Measurements from ENCODE around the gene ATP6AP1. TPM values are rescaled to one million over a fixed set of nuclear protein-coding genes. Genes with fewer than 3 reads are reported as not detected.

Gene ATP6AP1, protein sequence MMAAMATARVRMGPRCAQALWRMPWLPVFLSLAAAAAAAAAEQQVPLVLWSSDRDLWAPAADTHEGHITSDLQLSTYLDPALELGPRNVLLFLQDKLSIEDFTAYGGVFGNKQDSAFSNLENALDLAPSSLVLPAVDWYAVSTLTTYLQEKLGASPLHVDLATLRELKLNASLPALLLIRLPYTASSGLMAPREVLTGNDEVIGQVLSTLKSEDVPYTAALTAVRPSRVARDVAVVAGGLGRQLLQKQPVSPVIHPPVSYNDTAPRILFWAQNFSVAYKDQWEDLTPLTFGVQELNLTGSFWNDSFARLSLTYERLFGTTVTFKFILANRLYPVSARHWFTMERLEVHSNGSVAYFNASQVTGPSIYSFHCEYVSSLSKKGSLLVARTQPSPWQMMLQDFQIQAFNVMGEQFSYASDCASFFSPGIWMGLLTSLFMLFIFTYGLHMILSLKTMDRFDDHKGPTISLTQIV
- total RNA-seq (2022; extraction: Qiagen RNA extraction) = 73.1 to 108 TPM (median 104 TPM) in 5 replicates

DNA sequence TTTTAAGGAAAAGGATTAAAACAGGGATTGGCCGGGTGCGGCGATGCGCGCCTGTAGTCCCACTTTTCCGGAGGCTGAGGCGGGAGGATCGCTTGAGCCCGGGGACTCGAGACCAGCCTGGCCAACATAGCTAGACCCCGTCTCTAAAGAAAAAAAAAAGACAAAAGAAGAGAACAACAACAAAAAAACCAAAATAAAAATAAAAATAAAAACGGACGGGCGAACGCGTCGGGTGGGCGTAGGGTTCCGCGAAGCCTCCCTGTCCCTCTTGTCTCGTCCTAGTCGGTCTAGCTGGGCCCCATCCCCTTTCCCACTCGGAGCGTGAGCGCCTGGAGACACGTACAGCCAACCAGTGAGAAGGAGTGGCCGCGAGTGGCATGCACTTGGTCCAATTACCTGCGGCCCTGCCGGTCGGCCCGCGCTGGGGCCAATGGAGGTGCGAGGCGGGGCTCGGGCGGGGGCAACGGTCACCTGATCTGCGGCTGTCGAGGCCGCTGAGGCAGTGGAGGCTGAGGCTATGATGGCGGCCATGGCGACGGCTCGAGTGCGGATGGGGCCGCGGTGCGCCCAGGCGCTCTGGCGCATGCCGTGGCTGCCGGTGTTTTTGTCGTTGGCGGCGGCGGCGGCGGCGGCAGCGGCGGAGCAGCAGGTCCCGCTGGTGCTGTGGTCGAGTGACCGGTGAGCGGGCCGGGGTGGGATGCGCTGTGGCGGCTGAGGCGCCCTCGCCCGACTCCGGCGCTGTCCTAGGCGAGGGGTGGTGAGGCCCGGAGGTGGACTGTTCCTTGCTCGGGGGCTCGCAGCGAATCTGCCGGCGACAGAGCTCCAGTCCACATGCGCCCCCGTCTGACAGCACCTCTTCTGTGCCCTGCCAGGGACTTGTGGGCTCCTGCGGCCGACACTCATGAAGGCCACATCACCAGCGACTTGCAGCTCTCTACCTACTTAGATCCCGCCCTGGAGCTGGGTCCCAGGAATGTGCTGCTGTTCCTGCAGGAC, at the start of gene ATP6AP1:
Gene ATP6AP1, plus strand, starts transcription at position 502 of the 996 bp plus-strand sequence. Its CDS starts 16 bp downstream, at position 518.

DNA sequence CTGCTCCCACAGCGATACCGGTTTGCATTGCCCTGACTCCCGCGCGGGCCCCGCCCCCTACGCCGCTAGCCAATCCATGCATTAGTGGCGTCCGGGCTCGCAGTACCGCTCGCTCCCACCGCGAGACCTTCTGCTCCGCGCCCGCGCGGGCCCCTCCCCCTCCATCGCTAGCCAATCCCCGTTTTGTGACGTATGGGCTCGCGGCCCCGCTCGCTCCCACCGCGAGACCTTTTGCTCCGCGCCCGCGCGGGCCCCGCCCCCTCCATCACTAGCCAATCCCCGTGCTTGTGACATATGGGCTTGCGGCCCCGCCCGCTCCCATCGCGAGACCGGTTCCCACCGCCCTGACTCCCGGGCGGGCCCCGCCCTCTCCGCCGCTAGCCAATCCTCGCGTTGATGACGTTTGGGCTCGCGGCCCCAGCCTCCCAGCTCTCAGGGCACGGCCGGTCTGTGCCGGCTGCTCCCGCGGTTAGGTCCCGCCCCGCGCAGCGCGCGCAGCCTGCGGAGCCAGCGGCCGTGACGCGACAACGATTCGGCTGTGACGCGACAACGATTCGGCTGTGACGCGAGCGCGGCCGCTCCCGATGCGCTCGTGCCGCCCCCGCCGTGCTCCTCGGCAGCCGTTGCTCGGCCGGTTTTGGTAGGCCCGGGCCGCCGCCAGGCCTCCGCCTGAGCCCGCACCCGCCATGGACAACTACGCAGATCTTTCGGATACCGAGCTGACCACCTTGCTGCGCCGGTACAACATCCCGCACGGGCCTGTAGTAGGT, 49.5 kb upstream of the ATP6AP1 start, which contains the start of gene EMD:
Gene EMD, plus strand, starts transcription at position 497 of the 770 bp plus-strand sequence. Its CDS starts 190 bp downstream, at position 687.

DNA sequence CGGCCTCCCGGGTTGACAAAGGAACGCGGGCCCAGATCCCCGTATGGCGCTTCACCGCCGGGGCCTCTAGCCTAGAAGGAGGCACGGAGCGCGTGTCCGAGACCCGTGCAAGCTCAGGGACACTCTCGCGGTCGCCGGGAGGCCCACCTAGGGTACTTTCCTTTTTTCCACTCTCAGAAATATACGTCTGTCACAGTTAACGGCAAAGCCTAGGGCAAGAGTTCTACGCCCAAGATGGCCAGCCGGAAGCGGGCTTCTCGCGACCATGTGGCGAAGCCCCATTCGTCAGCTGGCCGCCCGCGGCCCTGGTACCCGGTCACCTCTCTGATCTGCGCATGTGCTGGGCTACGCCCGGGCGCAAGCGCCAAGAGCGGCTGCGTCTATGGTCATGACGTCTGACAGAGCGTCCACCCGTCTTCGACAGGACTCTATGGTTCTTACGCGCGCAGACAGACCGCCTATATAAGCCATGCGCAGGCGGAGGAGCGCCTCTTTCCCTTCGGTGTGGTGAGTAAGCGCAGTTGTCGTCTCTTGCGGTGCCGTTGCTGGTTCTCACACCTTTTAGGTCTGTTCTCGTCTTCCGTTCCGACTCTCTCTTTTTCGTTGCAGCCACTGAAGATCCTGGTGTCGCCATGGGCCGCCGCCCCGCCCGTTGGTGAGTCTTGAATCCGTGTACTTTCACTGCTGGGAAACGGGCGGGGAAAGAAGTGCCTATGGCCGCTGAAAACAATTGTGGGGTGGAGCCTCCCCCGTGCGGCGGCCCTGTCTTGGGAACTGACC, 30.4 kb upstream of the ATP6AP1 start, which contains the start of gene RPL10:
Gene RPL10, plus strand, starts transcription at position 490 of the 780 bp plus-strand sequence. Its CDS starts 143 bp downstream, at position 633.

DNA sequence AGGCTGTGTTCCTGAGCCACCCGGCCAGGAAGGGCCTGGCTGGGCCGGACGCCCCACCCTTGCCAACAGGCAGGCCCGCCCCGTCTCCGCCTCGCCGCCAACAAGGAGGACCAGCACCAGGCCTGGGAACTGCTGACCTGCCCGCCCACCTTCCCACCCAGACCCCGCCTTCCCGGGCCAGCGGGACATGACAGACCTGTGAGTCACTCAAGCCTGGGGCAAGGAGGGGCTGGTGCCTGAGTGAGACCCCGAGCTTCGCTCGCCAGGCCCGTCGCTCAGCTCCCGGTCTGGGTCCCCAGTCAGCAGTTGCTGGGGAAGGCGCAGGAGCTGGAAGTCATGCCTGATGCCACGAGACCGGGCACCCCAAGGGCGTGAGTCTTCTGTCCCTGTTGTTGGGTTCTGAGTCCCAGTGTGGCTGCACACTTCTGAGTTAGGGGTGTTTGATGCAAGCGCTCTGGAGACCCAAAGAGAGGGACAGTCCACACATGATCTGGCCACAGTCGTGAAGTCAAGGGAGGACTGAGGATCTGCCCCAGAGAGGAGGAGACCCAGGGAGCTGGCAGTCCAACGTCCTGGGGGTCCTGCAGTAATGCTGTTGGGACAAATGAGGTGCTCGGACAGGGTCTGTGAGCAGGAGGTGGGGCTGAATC, 19.1 kb upstream of the ATP6AP1 start, which contains the start of gene DNASE1L1:
Gene DNASE1L1, minus strand, starts transcription at position 33 of the 650 bp plus-strand sequence. CDS start 3,686 bp downstream, outside the sequence.

DNA sequence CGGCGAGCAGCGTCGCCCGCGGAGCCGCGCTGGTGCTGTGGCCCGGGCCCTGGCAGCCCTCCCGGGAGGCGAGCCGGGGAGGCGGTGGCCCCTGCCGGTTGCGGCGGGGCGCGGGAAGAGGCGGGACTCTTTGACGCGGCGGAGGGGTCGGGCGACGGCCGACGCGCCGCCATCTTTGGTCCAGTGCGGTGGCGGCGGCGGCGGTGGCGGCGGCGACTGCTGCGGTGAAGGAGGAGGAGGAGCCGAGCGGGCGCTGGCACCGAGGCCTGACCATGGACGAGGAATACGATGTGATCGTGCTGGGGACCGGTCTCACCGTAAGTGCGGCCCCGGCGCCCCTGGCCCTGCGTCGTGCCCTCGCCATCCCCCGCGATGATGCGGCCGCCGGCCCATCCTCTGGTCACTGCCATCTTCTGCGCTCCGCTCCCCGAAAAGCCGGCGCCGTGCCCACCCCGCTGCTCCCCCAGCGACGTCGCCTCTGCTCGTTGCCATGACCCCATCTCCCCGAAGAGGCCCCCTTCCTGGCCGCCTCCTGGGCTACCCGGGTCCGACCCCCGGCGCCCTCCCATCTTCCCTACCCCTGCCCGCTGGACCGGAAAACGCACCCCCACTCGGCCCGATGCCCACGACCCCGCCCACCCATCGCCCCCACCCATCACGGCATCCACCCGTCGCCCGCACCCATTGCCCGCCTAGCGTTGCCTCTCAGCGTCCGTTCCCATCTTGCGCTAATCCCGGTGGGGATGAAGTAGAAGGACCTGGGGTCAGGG, 8.7 kb downstream of the ATP6AP1 start, which contains the start of gene GDI1:
Gene GDI1, plus strand, starts transcription at position 172 of the 770 bp plus-strand sequence. Its CDS starts 101 bp downstream, at position 273.

DNA sequence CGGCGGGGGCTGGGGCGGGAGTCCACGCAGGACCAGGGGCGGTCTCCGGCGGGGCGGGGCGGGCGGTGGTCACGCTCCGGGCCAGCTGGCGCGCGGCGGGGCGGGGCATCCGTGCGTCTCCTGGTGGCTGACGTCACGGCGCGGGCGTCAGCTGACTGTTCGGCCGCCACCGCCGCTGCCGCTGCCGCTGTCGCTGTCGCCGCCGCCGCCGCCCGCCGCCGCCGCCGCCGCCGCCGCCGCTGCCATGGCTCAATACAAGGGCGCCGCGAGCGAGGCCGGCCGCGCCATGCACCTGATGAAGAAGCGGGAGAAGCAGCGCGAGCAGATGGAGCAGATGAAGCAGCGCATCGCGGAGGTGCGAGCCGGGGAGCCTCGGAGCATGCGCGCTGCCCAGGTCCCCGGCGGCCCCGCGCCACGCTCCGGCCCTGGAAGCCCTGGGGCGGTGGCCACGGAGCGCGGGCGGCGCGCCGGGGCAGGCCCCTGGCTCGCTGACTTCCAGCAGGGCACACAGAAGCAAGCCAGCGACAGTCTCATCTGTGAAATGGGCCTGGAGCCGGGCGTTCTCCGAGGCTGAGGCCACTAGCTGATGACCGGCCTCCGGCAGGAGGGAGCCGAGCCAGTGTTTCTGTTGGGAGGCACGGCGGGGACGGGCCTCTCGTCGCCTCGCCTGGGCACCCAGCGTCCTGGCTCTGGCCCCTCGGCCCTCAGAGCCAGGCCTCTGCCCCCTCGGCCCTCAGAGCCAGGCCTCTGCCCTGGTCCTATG, 15.7 kb downstream of the ATP6AP1 start, which contains the start of gene FAM50A:
Gene FAM50A, plus strand, starts transcription at position 150 of the 763 bp plus-strand sequence. Its CDS starts 95 bp downstream, at position 245.

DNA sequence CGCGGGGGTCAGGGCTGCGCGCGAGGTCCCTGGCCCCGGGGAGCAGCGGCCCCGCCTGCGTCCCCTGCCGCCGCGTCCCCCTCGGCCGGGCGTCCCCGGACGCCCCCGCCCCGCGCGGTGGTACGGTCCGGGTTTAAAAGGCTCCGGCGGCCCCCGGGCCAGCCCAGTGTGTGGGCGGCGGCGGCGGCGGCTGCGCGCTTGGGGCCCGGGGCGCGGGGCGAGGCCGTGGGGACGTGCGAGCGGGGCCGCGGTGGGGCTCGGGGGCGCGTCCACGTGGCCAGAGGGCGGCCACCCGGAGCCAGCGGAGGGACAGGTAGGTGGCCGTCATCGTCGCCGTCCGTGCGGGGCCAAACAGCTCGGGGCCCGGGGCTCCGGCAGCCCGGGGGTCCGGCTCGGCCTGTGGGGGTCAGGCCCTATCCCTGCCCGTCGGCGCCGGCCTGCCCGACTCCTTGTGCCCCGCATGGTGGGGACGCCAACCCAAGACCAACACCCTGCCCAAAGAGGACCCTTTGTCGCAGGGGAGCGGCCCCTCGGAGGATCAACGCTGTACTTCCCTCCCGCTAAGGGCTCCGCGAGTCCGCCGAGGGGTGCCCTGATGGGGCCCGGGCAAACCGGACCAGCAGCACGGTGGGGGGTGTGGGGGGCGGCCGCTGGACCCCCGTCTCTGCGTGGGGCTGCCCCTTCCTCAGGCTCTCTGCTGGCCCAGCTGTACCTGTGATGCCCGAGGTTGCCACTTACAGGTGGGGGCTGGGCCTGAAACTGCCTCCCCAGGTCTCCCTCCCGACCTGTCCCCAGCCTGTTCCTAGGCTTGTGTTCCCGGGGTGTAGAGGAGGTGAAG, 29.9 kb downstream of the ATP6AP1 start, which contains the start of gene PLXNA3:
Gene PLXNA3, plus strand, starts transcription at position 166 of the 838 bp plus-strand sequence. CDS start 1,903 bp downstream, outside the sequence.

DNA sequence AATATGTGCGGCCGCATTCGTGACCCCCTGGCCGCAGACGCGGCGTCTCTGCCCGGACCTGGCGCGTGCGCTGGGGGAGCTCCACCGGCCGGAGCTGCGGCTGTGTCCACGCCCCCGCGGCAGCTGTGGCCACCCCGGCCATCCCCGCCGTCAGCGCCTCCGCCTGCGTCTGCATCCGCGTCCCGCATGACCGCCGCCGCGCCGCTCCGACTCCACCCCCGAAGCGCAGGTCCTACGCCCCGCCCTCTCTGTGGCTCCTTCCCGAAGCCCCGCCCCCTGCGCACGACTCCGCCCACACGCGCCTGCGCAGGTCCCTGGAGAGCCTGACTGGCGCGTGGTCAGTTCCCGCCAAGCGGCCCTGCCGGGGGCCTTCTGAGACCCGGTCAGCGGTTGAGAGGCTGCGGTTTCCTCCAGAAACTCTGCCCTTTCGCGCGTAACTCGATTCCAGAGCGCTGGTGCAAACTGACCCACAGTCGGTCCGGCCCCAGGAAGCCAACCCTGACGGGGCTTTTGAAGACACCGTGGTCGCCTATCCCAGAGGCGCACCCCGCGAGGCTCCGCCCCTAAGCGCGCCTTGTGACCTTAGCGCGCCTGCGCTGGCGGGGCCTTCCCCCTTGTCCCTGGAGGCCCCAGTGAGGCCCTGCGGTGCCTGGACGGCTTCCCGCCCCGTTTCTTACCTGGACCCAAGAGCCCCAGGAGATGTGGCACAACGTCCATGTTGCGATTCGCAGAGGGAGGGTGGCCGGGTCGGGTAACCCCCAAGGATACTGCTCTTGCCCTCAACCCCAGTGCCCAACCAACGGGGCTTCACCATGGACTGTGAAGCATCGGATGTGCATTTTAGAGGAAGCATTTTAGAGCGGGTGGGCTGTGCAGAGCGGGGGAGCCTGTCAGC, 50.5 kb downstream of the ATP6AP1 start, which contains the start of gene LAGE3:
Gene LAGE3, minus strand, starts transcription at position 554 of the 895 bp plus-strand sequence. Its CDS starts 366 bp downstream, at position 188.

Other genes starting within 250 kb of the ATP6AP1 start
- gene OPN1MW, start 246.1 kb upstream of the ATP6AP1 start, total RNA-seq (2022; extraction: Qiagen RNA extraction) = not detected in 5 replicates
- not detected in 5 replicates for gene OPN1MW2, start 208.9 kb upstream of the ATP6AP1 start, total RNA-seq (2022; extraction: Qiagen RNA extraction)
- gene OPN1MW3, start 171.1 kb upstream of the ATP6AP1 start, total RNA-seq (2022; extraction: Qiagen RNA extraction) = not detected in 5 replicates
- gene TEX28, start 133.6 kb upstream of the ATP6AP1 start, total RNA-seq (2022; extraction: Qiagen RNA extraction) = 0.09 TPM in 1 of 5 replicates, not detected in the others
- gene TKTL1, start 132.9 kb upstream of the ATP6AP1 start, total RNA-seq (2022; extraction: Qiagen RNA extraction) = 0.11 to 0.19 TPM (median 0.12 TPM) in 4 of 5 replicates, not detected in the other
- gene FLNA, start 54.0 kb upstream of the ATP6AP1 start, total RNA-seq (2022; extraction: Qiagen RNA extraction) = 1,222 to 1,700 TPM (median 1,580 TPM) in 5 replicates
- gene EMD, start 49.4 kb upstream of the ATP6AP1 start, total RNA-seq (2022; extraction: Qiagen RNA extraction) = 134 to 157 TPM (median 149 TPM) in 5 replicates
- gene RPL10, start 30.3 kb upstream of the ATP6AP1 start, total RNA-seq (2022; extraction: Qiagen RNA extraction) = 4,314 to 5,661 TPM (median 4,476 TPM) in 5 replicates
- gene DNASE1L1, start 19.4 kb upstream of the ATP6AP1 start, total RNA-seq (2022; extraction: Qiagen RNA extraction) = 24.9 to 30.3 TPM (median 28.4 TPM) in 5 replicates
- 30.5 to 39.0 TPM (median 34.2 TPM) in 5 replicates for gene TAFAZZIN, start 17.1 kb upstream of the ATP6AP1 start, total RNA-seq (2022; extraction: Qiagen RNA extraction)
- gene GDI1, start 8.5 kb downstream of the ATP6AP1 start, total RNA-seq (2022; extraction: Qiagen RNA extraction) = 83.8 to 110 TPM (median 102 TPM) in 5 replicates
- 102 to 123 TPM (median 110 TPM) in 5 replicates for gene FAM50A, start 15.5 kb downstream of the ATP6AP1 start, total RNA-seq (2022; extraction: Qiagen RNA extraction)
- gene PLXNA3, start 29.6 kb downstream of the ATP6AP1 start, total RNA-seq (2022; extraction: Qiagen RNA extraction) = 5.6 to 25.1 TPM (median 13.8 TPM) in 5 replicates
- gene LAGE3, start 50.6 kb downstream of the ATP6AP1 start, total RNA-seq (2022; extraction: Qiagen RNA extraction) = 46.2 to 57.3 TPM (median 56.4 TPM) in 5 replicates
- 60.1 to 68.0 TPM (median 66.5 TPM) in 5 replicates for gene UBL4A, start 57.9 kb downstream of the ATP6AP1 start, total RNA-seq (2022; extraction: Qiagen RNA extraction)
- 29.1 to 41.5 TPM (median 40.6 TPM) in 5 replicates for gene SLC10A3, start 62.0 kb downstream of the ATP6AP1 start, total RNA-seq (2022; extraction: Qiagen RNA extraction)
- 34.7 to 46.6 TPM (median 42.6 TPM) in 5 replicates for gene FAM3A, start 87.6 kb downstream of the ATP6AP1 start, total RNA-seq (2022; extraction: Qiagen RNA extraction)
- 1,257 to 1,682 TPM (median 1,603 TPM) in 5 replicates for gene G6PD, start 118.2 kb downstream of the ATP6AP1 start, total RNA-seq (2022; extraction: Qiagen RNA extraction)
- 30.1 to 42.7 TPM (median 40.9 TPM) in 5 replicates for gene IKBKG, start 118.9 kb downstream of the ATP6AP1 start, total RNA-seq (2022; extraction: Qiagen RNA extraction)
- not detected in 5 replicates for gene CTAG1A, start 156.5 kb downstream of the ATP6AP1 start, total RNA-seq (2022; extraction: Qiagen RNA extraction)
- not detected in 5 replicates for gene CTAG1B, start 190.6 kb downstream of the ATP6AP1 start, total RNA-seq (2022; extraction: Qiagen RNA extraction)
- not detected in 5 replicates for gene CTAG2, start 224.9 kb downstream of the ATP6AP1 start, total RNA-seq (2022; extraction: Qiagen RNA extraction)